Smooth muscle cell (in vitro differentiated cells): ENCODE data around the gene RPL35. TPM values are rescaled to one million over a fixed set of nuclear protein-coding genes. Genes with fewer than 3 reads are reported as not detected.

Source experiments
- DNase-seq: peaks from one replicate; lab custom pipeline; 2025; ENCODE audit not compliant: unreplicated experiment; lab: John Stamatoyannopoulos, UW
- H2AFZ ChIP-seq: fragments of 200-600 bp; sonication (generic); 2 replicates; pipeline ENCODE4 v1.6.0; 2016; ENCODE audit warnings: antibody characterized with exemption, low read depth, mild to moderate bottlenecking
- H3F3A ChIP-seq: fragments of 200-600 bp; sonication (generic); 2 replicates; pipeline ENCODE4 v1.6.0; 2017; ENCODE audit warnings: antibody characterized with exemption, low read depth
- H3K27ac ChIP-seq: fragments of 200-600 bp; sonication (generic); 2 replicates; pipeline ENCODE4 v1.5.1; 2016; ENCODE audit warnings: low read depth, mild to moderate bottlenecking
- H3K27me3 ChIP-seq: fragments of 200-600 bp; sonication (generic); 2 replicates; pipeline ENCODE4 v1.6.1; 2016; ENCODE audit warnings: low read depth, mild to moderate bottlenecking
- H3K36me3 ChIP-seq: fragments of 200-600 bp; sonication (generic); 2 replicates; pipeline ENCODE4 v1.5.1; 2016; ENCODE audit warnings: low read depth
- H3K4me1 ChIP-seq: fragments of 200-600 bp; sonication (generic); 2 replicates; pipeline ENCODE4 v1.5.1; 2016; ENCODE audit warnings: low read depth
- H3K4me2 ChIP-seq: fragments of 200-600 bp; sonication (generic); 2 replicates; pipeline ENCODE4 v1.6.0; 2016; ENCODE audit warnings: mild to moderate bottlenecking
- H3K4me3 ChIP-seq: fragments of 200-600 bp; sonication (generic); 2 replicates; pipeline ENCODE4 v1.5.1; 2016; ENCODE audit warnings: mild to moderate bottlenecking
- H3K79me2 ChIP-seq: fragments of 200-600 bp; sonication (generic); 2 replicates; pipeline ENCODE4 v1.6.0; 2016; ENCODE audit warnings: low read depth, mild to moderate bottlenecking
- H3K9ac ChIP-seq: fragments of 200-600 bp; sonication (generic); 2 replicates; pipeline ENCODE4 v1.6.0; 2016; ENCODE audit warnings: low read depth
- H3K9me3 ChIP-seq: fragments of 200-600 bp; sonication (generic); replicated peaks from 2 replicates; pipeline ENCODE4 v1.5.1; 2016; ENCODE audit warnings: low read depth
- H4K20me1 ChIP-seq: fragments of 200-600 bp; sonication (generic); 2 replicates; pipeline ENCODE4 v1.6.0; 2016; ENCODE audit warnings: low read depth
- WGBS: methylation state at CpG from one replicate; pipeline ENCODE4 v1.1.7; 2016; ENCODE audit warnings: low lambda C conversion rate; 5-methylcytosine and 5-hydroxymethylcytosine counted together
- polyA plus RNA-seq: library from polyadenylated mRNA; unstranded; fragments of >200 nt; fragmentation: Nextera tagmentation; extraction: Ambion mirVana; gene quantifications from 2 replicates; pipeline ENCODE4 v1.2.1, GENCODE V29; 2016
- total RNA-seq: library from RNA; depleted of rRNA; stranded (reverse); fragments of >200 nt; gene quantifications from 2 replicates; pipeline ENCODE4 v1.2.3, GENCODE V29; 2014
- TF ChIP-seq, protein P1 (sequence below): fragments of 200-600 bp; sonication (generic); IDR thresholded peaks from 2 replicates; pipeline ENCODE4 v1.5.1; 2017; ENCODE audit warnings: borderline replicate concordance, mild to moderate bottlenecking, antibody characterized with exemption; ENCODE audit not compliant: insufficient read depth, poor library complexity, severe bottlenecking

Gene RPL35
- total and polyA plus RNA-seq, 2 experiments from 2014 or later, result 1,321 to 1,932 TPM

DNA sequence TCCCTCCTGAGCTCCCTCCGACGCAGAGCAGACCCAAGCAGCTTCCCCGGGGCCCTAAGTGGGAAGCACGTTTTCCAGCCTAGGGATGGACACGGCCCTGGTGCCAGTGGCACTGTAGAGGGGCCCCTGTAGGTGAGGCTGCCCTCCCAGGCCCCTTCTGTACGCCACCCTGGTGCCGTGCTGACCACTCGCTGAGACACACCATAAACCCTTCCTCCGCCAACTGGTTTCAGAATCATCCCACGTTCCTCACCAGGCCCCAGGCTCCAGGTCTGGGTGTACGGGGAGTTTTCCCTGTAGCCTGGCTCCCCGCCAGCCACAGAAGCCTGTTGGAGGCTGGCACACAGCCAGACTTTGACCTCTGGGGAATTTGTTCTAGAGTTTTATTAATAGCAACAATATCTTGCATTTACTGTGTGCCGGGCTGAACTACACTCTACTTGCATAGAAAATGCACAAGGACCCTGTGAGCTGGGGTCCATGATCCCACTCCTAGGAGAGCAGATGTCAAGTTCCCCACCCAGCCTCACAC, 26.7 kb downstream of the RPL35 start:
- Histone ChIP-seq H3K79me2 (no peaks in the 10 kb centered on the region), H3K4me1 (no peaks in the 10 kb centered on the region), H3K27ac (no peak overlapping the region), H3K27me3 (no peaks in the 10 kb centered on the region), H4K20me1 (no peaks in the 10 kb centered on the region), H3K4me3 (no peak overlapping the region), H2AFZ (no peak overlapping the region), H3K9me3 (no peaks in the 10 kb centered on the region), H3K9ac (no peak overlapping the region), H3K36me3 (no peaks in the 10 kb centered on the region), H3K4me2 (peak overlapping the region; percentile 66), H3F3A (peaks cover 2% of the 10 kb centered on the region)
- DNase-seq, result peak; percentile 41
- TF ChIP-seq, protein P1, sequence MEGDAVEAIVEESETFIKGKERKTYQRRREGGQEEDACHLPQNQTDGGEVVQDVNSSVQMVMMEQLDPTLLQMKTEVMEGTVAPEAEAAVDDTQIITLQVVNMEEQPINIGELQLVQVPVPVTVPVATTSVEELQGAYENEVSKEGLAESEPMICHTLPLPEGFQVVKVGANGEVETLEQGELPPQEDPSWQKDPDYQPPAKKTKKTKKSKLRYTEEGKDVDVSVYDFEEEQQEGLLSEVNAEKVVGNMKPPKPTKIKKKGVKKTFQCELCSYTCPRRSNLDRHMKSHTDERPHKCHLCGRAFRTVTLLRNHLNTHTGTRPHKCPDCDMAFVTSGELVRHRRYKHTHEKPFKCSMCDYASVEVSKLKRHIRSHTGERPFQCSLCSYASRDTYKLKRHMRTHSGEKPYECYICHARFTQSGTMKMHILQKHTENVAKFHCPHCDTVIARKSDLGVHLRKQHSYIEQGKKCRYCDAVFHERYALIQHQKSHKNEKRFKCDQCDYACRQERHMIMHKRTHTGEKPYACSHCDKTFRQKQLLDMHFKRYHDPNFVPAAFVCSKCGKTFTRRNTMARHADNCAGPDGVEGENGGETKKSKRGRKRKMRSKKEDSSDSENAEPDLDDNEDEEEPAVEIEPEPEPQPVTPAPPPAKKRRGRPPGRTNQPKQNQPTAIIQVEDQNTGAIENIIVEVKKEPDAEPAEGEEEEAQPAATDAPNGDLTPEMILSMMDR, result no peak
- WGBS, result 61% methylated on average over 13 of the region's 13 CpGs

DNA sequence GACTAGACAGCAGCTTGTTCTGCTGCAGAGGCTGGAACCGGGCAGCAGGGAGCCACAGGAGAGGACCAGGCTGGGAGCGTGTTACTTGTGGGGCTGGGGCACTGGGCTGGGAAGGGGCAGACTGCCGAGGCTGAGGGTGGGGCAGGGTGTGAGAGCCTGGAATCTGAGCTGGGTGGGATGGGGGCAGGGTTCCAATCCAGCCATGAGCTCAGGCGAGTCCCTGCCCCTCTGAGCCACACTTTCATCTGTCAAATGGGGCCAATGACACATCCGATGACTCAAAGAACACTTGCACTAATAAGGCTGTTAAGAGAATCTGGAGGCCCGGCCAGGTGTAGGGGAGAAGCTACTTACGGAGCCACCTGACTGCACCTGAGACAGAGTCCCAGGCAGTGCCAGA, 27.2 kb downstream of the RPL35 start:
- Histone ChIP-seq H3K27me3 (no peaks in the 10 kb centered on the region), H3K4me2 (peak overlapping the region; percentile 66), H3K79me2 (no peaks in the 10 kb centered on the region), H3K4me1 (no peaks in the 10 kb centered on the region), H3K9me3 (no peaks in the 10 kb centered on the region), H3F3A (peaks cover 2% of the 10 kb centered on the region), H3K9ac (no peak overlapping the region), H3K27ac (no peak overlapping the region), H3K4me3 (no peak overlapping the region), H3K36me3 (no peaks in the 10 kb centered on the region), H2AFZ (no peak overlapping the region), H4K20me1 (no peaks in the 10 kb centered on the region)
- 59% methylated on average over 7 of the region's 7 CpGs for WGBS
- TF ChIP-seq, protein P1, result no peak
- no peak for DNase-seq

DNA sequence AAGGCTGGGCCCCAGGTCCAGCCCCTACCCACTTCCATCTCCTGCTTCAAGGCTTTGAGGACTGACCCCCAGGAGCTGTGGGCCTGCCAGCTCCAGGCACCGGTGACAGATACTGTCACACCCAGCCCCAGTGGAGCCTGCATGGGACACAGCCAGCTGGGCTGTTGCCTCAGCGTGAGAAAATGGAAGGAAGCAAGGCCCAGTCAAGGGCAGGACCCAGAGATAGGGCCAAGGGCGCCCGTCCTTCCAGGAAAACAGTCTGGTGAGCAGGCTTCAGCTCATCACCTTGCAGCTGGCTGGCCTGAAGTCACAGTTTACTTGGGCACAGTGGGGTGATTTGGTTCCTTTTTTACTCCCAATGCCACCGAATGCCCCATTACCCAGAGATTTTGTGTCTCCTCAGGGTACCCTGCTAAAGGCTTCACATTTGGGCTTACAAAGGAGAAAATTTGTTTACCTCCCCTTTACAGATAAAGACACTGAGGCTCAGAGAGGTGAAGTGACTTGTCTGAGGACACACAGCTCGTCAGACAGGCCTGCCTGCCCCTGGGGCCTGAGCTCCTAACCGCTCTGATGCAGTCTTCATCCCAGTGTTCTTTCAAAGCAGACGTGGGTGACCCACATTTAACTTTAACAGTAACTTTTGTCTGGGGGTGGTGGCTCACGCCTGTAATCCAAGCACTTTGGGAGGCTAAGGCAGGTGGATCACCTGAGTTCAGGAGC, 30.0 kb downstream of the RPL35 start:
- Histone ChIP-seq H3K27ac (no peak overlapping the region), H2AFZ (no peak overlapping the region), H3K79me2 (no peaks in the 10 kb centered on the region), H3K27me3 (no peaks in the 10 kb centered on the region), H3K4me1 (no peaks in the 10 kb centered on the region), H4K20me1 (no peaks in the 10 kb centered on the region), H3K9ac (no peak overlapping the region), H3K4me3 (no peak overlapping the region), H3K36me3 (no peaks in the 10 kb centered on the region), H3K4me2 (no peak overlapping the region), H3K9me3 (no peaks in the 10 kb centered on the region), H3F3A (peaks cover 2% of the 10 kb centered on the region)
- WGBS, result 92% methylated on average over 9 of the region's 9 CpGs
- TF ChIP-seq, protein P1, result no peak
- DNase-seq, result no peak

DNA sequence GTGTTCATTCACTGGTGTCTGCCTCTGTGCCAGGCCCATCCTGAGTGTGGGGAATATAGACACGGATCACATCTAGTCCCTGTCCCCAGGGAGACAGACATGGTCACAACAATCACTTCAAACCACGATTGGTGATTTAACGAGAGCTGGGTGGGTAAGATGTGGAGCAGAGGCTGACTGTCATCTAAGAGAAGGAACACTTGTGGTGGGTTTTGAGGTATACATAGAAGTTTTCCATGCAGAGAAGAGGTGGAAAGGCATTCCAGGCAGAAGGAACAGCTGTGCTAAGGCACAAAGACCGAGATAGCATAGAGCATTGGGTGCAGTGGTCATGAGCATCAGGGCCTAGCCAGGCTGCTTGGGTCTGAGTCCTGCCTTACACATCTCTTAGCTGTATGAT, 31.2 kb downstream of the RPL35 start:
- Histone ChIP-seq H3K36me3 (no peaks in the 10 kb centered on the region), H3K27me3 (no peaks in the 10 kb centered on the region), H3K4me1 (no peaks in the 10 kb centered on the region), H3K9ac (no peak overlapping the region), H3K9me3 (no peaks in the 10 kb centered on the region), H4K20me1 (no peaks in the 10 kb centered on the region), H3K4me3 (no peak overlapping the region), H3K4me2 (no peak overlapping the region), H3K27ac (no peak overlapping the region), H3K79me2 (no peaks in the 10 kb centered on the region), H2AFZ (no peak overlapping the region), H3F3A (peaks cover 2% of the 10 kb centered on the region)
- TF ChIP-seq, protein P1, result no peak
- DNase-seq, result no peak
- WGBS, result 64% methylated on average over 4 of the region's 4 CpGs
